ENCODE measurements around the gene VSX1.

The VSX1 gene

GRCh38 chr20:25053255-25054031, 28.5 kb downstream of the VSX1 start:
- DNase-seq (ENCODE audit: low read depth): no peak

GRCh38 chr20:25052255-25053194, 29.4 kb downstream of the VSX1 start:
- no peak for DNase-seq (ENCODE audit: low read depth)

DNA sequence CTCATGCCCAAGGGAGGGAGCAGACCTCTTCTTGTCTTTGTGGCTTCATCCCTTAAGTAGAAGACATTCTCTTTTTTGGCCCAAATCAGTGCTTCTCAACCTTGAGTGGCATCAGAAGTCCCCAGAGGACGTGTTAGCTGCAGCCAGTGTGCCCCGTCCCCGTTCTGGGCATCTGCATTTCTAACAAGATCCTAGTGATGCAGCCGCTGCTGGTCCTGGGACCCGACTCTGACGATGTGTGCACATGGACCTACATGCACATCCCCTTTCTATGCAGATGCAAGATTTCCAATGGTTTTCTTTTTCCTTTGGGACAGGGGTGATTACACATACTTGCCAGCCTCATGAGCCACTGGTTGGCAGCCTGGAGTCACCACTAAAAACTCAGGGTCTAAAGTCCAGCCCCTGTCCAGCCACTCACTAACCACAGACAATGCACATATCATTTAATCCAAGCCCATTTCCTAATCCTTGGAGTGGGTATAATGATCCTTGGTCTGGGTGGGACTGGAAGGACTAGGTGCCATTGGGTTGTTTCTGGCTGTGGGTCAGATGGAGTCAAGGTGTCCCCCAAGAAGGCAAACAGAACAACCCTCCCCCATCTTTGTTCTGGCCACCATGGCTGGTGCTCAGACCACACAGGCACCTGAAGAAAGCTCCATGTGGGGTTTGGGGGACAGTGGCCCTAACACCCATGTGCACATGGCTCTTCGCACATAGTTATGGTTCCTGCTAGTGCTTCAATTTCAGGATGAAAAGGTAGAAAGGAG, 30.4 kb downstream of the VSX1 start:
- no peak for DNase-seq (ENCODE audit: low read depth)

GRCh38 chr20:25050501-25051350, 31.2 kb downstream of the VSX1 start:
- DNase-seq (ENCODE audit: low read depth): no peak

DNA sequence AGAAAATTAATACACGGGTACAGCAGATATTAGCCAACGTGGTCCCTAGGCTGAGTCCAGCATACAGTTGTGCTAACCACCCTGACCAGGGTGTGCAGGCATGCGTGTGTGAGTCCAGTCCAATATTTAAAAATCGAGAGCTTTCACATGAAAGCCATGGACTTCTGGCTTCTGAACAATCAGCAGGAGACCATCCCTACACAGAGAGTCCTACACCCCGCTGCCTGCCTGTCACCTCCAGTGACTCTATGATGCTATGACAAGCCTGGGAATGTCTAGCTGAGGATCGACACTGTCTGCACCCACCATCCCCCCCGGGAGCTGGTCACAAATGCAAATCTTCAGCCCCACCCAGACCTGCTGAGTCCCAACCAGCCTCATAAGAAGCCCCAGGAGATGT, 31.9 kb downstream of the VSX1 start:
- DNase-seq (ENCODE audit: low read depth): no peak

DNA sequence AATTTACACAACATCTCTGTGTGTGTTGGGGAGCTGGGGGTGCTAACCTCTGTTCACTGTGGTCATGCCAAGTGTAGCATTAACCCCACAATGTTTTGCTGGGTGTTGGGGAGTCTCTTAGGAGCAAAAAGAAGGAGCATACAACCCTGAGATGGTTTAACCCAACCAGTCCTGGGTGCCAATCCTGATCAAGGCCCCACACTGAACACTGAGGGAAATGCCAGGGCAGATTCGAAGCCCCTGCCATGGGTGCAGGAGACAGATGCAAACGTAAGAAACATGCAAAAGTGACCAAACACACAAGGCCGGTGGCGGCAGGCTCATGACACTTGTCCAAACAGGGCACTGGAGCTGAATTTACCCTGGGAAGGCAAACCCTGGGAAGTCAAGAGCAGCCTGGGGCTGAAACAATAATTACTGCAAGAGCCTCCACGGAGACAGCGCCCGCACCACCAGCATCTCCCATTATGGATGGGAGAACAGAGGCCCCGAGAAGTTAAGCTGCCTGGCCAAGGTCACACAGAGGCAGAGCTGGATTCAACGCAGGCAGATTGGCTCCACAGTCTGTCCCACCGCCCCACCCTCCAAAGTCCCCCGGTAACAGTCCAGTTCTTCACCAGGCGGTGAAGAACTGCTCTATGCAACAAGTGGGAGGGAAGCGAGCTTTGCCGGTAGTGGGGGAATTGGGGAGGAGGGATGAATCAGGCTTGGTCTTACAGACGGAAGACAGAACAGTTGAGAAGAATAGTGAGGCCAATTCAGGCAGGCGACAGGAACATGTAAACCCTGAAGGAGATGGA, 32.5 kb downstream of the VSX1 start:
- no peak for DNase-seq (ENCODE audit: low read depth)

DNA sequence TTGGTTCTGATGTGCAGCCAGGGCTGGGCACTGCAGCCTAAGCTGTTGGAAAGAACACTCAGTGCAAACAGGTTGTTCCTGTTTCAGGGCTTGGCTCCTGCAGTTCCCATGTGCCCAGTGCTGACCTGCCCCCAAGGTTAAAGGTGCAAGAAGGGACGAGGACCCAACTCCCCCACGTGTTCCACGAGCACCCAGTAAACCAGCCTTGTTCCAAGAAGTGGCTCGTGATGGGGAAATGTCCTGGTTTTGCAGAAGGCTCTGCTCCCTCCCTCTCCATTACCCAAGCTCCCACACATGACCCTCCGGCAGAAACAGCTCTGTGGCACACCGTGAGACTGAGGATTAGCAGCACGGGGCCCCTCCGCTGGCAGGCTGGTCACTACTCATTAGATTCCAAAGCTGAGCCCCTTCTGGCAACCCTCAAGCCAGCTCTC, 33.4 kb downstream of the VSX1 start:
- no peak for DNase-seq (ENCODE audit: low read depth)

GRCh38 chr20:25047766-25048165, 34.2 kb downstream of the VSX1 start:
- DNase-seq (ENCODE audit: low read depth): no peak

- no peak for DNase-seq (ENCODE audit: low read depth)
These were observed 34.9 kb downstream of the VSX1 start for GRCh38 chr20:25046736-25047666.

- DNase-seq (ENCODE audit: low read depth): no peak
These were observed 35.7 kb downstream of the VSX1 start for GRCh38 chr20:25046181-25046641.

DNA sequence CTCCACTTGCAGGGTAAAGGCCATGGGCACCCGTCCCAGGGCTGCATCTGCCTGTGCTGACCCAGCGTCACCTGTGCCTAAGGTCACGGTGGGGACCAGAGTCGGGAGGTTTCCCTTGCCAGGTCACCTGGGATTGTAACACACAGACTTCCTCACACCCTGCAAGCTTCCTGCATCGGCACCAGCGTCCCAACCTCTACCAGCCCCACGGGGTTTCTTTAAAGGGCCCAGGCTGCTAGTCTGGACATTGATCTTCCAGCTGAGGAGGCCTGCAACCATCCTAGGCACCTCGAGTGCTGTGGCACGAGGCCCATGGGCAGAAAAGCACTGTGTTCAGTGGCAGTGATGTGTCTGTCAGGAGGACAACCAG, 36.6 kb downstream of the VSX1 start:
- DNase-seq (ENCODE audit: low read depth): no peak

DNA sequence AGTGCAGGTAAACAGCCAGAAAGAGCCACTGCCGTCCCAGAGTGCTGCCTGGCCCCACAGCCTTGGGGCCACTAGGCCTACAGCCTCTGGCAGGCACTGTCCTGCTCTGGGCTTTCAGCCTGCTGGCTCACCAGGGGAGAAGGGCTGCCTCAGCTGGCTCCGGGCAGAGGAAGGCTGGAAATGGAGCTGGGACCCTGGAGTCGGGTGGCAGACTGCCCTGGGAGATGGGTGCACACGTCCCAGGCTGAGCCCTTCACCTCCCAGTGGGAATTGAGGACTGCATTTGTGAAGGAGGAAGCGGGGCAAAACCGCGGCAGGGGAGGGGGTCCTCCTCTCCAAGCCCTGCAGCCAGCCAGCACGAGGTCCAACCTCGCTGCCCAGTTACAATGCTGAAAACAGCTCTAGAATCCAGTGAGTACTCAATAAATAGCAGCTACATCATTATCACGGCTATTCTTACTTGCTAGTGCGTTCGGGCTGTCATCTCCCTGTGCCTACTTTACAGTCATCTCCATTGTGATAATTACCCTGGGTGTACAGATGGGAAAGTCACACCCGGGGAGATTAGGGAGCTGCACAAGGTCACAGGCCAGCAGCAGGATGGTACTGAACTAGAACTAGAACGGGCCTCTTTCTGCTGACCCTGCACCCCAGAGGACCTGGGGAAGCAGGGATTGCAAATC, 37.1 kb downstream of the VSX1 start:
- no peak for DNase-seq (ENCODE audit: low read depth)

DNA sequence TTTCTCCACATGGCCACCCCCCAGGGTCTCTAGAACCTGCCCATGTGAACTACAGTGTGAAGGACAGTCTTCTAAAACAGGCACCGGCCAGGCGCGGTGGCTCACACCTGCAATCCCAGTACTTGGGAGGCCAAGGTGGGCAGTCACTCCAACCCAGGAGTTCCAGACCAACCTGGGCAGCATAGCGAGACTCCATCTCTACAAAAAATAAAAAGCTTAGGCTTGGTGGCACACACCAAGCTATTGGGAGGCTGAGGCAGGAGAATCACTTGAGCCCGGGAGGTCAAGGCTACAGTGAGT, 37.7 kb downstream of the VSX1 start:
- no peak for DNase-seq (ENCODE audit: low read depth)

DNA sequence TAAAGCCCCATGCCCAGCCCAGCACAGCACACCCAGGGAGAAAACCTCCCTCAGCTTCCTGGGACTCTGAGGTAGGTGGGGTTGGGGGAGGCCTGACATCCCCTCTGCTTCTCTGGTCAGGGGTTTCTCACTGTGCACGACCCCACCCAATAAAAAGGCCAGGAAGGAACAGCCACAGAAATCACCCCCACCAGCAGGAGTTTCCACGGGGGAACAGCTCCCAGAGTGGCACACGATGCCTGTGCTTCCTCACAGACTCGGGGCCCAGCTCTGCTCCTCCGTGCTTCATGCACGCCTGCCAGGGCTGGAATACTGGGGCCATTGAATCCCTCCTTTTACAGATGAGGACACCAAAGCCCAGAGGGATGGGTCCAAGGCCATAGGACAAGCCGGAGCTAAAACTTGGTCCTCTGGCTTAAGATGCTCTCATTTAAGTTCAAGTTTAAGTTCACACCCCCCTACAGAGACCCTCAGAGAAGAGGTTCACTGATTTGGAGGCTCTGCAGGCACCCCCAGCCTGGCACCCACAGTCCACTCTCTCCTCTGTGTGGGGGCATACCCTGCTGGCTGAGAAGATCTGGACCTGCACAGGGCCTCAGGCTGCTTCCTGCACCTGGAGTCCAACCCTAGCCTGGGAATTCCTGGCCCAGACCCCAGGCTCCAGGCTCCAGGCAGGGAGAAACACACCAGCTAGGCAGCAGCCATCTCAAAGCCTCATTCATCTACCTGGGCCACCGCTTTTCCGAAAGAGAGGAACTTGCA, 38.3 kb downstream of the VSX1 start:
- DNase-seq (ENCODE audit: low read depth): no peak

DNA sequence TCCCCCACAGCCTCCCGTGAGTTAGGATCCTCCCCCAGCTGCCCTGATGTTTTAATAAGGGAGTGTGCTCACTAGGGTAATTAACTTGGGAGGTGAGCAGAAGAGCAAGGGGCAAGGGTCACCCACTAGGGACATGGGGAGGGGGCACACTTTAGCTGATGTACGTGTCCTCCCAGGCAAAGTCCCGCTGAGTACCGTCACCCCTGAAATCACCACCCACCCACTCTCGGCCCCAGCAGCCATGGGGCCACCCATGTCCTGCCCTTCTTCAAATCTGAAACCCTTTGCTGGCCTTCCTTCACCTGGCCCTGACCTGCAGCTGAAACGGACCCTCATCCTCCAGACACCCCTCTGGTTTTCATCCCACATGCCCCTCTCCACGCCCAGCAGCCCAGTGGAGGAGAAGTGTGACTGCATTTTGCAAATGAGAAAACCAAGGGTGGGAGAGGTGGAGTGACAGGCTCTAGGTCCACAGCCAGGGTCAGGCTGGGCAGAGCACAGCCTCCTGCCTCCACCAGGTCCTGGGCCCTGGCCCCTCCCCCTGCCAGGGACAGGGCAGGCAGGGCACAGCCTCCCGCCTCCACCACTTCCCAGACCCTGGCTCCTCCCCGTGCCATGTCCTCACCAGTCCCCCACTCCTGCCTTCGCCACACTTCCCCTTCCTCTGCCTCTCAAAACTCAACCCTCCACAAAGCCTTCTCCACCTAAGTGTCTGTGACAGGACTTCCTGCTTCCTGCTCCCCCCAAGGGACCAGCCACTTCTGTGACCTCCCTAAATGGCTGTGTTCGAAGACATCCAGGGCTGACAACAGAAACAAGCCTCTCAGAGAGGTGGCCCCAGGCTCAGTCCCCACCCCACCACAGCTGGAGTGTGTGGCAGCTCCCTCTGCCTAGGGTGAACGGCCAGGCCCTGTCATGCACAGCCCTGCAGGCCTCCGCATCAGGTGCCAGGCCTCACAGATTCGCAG, 39.1 kb downstream of the VSX1 start:
- no peak for DNase-seq (ENCODE audit: low read depth)

DNA sequence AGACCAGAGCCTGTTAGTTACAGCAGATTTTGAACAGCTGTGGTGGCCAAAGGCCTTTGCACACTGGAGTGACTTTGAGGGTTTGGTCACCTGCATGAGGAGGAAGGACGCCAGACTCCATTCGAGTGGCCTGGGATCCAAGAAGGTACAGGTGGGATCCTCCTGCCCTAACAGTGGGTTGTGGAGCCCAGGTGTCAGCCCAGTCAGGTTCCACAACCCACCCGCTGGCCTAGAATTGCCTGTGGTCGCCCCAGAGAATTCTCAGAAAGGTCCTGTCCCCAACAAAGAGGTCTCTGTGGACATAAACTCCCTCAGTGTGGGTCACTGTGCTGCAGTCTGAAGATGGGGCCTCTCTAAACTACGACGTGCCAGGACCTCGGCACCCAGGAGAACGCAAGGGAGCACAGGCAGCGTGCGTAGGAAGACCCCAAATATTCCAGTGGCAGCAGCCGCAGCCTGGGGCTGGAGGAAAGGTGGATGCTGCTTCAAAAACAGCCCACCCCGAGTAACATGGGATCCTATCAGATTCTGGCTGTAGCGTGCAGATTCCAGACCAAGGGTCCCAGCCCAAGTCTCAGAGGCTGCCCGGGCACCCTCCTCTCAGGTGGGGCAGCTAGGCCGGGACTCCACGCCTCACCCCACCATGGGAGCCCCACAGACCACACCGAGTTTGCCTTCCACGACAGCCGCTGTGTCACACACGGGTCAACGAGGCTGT, 40.0 kb downstream of the VSX1 start:
- no peak for DNase-seq (ENCODE audit: low read depth)

Measured in fibroblast of the conjunctiva (primary cell).